NCI-H526 (cell line): ENCODE results near the gene SULT2B1.
"Not testable (repeated sequence)": the region's sequence is repeated elsewhere in the genome, so short reads cannot be mapped to it uniquely, and the experiment has no call there.

Experiments used
- DNase-seq, 2 experiments: peaks; one replicate each; lab custom pipeline; 2025; lab: John Stamatoyannopoulos, UW

Gene SULT2B1

DNA sequence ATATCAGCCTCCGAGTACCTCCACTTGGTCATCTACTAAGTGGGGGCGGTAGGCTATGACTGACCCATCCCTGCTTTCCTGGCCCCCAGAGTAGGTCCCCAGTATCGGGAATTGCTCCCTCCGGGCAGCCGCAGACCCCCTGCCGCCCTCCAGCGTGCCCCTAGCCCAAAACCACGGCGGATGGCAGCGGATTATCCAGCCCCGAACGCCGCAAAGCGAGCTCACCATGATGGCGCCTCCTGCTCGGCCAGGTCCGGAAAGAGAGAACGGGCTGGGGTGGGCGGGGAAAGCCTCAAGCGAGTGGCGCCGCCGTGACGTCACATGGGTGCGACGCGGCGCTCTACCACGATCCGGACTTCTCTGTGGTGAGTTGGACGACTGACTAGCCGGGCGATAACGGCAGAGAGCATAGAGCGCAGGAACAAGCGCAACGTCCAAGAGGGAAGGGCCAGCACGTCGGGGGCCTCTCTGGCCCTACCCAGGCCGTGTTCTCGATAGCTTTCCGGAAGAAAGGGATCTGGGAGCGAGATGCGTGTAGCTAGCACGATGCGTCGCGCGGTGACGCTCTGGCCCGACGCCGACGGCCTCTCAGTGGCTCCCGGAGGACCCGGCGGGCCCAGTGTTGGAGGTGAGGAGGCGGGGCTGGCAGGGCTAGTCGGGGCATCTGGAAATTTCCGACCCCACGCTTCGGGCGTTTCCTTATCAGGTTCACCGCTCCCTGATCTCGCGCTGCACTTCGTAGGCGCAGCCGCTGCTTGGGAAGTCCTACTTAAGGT lies 67.1 kb downstream of the SULT2B1 start, which contains the start of the genes RPL18 and SPHK2:
Gene RPL18 (minus strand): TSS at position 263 of the 776 bp plus-strand sequence. CDS start 35 bp downstream, at position 228.
Gene SPHK2 (plus strand): TSS at position 591 of the 776 bp plus-strand sequence. CDS start 1,009 bp downstream, outside the sequence.
- peak; percentile 98 to 99 for DNase-seq

DNA sequence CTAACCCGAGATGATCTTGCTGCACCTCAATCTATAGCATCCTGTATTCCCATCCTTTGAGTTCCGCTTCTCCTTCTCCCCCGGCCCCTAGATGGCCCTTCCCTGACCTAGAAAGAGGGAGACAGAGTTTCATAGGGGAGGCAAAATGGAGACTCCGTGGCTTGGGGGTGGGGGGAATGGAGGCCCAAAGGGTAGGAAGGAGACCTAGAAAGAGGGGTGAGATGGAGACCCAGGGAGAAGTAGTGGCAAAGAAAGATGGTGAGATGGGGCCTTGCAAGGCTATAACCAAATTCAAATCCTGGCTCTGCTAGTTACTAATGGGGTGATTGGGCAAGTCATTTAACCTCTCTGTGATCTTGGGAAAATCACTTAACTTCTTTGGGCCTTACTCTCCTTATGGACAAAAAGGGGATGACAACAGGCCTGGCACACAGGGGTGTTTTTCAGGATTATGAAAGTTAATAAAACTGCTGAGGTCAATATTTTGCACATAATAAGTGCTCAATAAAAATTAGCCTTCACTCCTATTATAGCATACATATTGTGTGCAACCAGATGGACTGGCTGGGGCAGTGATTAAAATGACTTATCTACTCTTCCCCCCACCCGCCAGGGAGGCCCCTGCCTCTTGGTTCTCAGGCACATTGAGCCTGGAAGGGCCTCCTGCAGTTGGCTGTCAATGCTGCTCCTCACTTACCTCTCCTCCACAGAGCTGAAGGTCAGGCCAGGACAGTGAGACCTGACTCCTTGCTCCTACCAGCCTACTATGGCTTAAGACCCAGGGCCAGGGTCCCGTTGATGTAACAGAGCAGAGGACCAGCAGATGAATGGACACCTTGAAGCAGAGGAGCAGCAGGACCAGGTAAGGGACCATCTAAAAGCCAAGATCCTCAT lies 68.0 kb downstream of the SULT2B1 start:
- DNase-seq = no peak

DNA sequence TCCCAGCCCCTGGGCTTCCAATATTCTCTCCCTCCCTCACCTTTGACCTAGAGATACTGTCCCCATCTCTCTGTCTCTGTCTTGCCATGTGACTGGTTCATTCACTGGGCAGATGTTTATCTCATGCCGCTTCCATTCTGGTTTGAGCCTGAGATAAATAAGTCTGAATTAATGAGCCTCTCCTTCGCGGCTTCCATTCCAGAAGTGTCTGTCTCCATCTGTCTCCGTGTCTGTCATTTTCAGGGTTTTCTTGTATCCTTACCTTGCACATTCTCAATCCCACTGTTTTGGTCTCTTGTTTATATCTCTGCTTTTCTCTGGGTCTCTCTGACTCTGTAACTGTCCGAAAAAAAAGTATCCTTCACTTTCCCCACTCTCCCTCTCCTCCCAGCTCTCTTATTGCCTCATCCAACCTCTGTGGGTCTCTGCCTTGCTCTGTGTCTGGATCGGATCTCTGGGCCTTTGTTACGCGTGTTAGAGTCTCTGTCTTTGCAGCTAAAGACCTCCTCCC lies 71.6 kb downstream of the SULT2B1 start:
- DNase-seq = no peak

DNA sequence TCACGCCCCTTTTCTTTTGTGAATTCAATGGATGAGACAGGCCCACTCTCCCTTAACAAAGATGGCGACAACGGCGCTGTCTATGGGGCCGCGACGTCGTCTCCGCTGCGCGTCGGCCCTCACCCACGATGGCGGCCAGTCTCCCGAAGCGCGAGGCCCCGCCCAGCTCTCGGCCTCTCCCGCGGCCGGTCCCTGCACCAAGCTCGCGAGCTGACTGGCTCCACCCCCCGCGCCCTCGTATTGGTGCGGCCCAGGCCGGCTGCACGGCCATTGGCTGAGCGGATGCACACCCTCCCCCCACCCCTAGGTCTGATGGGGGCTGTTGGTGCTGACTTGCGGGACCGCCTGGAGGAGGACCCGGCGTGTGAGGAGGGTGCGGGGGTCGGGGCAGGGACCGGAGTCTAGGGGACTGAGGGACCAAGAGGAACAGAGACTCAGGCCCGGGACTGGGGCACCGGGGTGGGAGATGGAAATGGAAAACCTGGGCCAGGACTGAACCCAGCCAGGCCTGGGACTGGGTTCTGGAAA lies 72.2 kb downstream of the SULT2B1 start:
- DNase-seq = peak; percentile 94 to 99

DNA sequence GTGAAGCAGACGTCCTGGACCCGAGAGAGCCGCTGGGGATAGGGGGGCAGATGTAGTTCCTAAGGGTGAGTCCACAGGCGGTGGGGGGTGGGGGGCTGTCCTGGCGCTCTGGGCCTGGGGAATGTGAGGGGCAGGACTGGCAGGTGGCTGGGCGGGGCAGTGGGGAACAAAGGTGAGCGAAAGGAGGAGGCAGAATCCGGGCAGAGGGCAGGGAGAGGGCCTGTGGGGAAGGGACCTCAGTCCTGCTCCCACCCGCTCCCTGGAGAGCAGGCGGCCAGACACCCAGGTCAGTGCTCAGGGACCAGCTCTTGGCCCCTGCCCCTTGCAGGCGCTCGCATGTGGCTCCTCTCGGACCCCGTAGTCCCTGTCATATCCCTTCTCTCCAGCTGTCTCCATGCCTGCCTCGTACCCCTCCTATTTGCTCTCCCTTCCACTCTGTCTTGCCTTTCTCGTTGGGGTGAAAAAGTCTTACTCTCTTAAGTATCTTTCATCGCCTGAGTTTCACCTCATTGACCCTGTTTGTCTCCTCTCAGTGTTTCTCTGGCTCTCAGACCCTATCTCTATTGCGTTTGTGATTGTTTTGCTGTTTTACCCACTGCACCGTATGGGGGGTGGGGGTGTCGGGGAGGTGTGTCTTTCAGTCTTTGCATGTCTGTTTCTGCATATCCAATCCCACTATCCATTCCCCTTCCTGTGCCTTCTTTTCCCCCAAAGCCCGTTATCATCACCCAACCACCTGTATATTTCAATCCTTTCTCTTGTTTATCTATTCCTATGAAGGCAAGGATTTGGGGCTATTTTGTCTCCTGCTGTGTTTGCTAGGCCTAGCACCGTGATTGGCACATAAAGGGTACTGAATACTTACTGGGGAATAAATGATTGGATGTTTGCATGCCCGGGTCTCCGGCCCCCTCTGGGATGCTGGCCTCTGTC lies 73.1 kb downstream of the SULT2B1 start:
- DNase-seq = peak in 1 of 2 experiments; percentile 48

DNA sequence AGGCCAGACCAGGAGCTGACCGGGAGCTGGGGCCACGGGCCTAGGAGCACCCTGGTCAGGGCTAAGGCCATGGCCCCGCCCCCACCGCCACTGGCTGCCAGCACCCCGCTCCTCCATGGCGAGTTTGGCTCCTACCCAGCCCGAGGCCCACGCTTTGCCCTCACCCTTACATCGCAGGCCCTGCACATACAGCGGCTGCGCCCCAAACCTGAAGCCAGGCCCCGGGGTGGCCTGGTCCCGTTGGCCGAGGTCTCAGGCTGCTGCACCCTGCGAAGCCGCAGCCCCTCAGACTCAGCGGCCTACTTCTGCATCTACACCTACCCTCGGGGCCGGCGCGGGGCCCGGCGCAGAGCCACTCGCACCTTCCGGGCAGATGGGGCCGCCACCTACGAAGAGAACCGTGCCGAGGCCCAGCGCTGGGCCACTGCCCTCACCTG lies 73.9 kb downstream of the SULT2B1 start:
- DNase-seq = no peak

DNA sequence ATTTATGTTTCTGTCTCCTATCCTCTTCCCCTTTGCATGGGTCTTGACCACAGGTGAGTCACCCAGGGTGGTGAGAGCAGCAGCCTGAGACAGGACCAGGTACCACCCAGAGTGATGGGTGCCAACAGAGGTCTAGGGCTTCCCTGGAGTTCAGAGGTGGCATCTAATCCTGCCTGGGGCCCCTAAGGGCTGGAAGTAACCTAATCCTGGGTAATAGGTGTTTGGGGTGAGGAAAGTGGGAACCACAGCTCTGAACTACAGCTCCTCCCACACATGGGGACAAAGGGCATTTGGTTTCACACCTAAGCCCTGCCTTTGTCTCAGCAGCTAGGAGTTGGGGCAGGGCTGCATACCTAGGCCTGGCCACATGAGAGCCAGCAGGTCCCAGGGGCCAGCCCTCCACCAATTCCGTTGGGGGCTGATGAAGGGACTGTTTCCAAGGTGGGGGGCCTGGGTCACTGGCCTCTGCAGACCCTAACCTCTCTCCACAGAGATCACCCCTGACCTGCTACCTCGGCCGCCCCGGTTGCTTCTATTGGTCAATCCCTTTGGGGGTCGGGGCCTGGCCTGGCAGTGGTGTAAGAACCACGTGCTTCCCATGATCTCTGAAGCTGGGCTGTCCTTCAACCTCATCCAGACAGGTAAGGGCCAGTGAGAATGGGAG lies 75.4 kb downstream of the SULT2B1 start:
- DNase-seq = no peak

DNA sequence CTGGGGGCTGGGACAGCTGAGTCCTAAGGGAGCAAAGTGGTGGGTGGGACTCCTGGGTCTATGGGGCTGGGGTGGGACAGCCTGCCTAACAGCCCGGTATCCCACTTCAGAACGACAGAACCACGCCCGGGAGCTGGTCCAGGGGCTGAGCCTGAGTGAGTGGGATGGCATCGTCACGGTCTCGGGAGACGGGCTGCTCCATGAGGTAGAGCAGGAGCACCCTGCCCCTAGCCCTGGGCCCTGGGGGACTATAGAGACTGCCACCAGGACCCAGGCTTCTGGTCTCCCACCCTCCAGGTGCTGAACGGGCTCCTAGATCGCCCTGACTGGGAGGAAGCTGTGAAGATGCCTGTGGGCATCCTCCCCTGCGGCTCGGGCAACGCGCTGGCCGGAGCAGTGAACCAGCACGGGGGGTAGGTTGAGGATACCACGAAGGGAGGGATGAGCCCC lies 75.9 kb downstream of the SULT2B1 start:
- no peak for DNase-seq

DNA sequence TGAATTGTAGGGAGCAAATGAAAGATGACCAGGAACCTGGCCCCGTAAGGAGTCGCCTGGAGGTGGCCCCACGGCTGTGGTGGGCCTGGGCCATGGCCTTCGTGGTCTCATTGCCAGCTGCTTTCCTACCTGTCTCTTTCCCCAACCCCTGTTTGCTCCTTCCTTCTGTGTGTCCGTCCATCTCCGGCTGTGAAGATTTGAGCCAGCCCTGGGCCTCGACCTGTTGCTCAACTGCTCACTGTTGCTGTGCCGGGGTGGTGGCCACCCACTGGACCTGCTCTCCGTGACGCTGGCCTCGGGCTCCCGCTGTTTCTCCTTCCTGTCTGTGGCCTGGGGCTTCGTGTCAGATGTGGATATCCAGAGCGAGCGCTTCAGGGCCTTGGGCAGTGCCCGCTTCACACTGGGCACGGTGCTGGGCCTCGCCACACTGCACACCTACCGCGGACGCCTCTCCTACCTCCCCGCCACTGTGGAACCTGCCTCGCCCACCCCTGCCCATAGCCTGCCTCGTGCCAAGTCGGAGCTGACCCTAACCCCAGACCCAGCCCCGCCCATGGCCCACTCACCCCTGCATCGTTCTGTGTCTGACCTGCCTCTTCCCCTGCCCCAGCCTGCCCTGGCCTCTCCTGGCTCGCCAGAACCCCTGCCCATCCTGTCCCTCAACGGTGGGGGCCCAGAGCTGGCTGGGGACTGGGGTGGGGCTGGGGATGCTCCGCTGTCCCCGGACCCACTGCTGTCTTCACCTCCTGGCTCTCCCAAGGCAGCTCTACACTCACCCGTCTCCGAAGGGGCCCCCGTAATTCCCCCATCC lies 76.7 kb downstream of the SULT2B1 start:
- no peak for DNase-seq

DNA sequence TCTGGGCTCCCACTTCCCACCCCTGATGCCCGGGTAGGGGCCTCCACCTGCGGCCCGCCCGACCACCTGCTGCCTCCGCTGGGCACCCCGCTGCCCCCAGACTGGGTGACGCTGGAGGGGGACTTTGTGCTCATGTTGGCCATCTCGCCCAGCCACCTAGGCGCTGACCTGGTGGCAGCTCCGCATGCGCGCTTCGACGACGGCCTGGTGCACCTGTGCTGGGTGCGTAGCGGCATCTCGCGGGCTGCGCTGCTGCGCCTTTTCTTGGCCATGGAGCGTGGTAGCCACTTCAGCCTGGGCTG lies 77.3 kb downstream of the SULT2B1 start:
- DNase-seq = no peak

DNA sequence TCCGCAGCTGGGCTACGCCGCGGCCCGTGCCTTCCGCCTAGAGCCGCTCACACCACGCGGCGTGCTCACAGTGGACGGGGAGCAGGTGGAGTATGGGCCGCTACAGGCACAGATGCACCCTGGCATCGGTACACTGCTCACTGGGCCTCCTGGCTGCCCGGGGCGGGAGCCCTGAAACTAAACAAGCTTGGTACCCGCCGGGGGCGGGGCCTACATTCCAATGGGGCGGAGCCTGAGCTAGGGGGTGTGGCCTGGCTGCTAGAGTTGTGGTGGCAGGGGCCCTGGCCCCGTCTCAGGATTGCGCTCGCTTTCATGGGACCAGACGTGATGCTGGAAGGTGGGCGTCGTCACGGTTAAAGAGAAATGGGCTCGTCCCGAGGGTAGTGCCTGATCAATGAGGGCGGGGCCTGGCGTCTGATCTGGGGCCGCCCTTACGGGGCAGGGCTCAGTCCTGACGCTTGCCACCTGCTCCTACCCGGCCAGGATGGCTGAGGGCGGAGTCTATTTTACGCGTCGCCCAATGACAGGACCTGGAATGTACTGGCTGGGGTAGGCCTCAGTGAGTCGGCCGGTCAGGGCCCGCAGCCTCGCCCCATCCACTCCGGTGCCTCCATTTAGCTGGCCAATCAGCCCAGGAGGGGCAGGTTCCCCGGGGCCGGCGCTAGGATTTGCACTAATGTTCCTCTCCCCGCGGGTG lies 77.8 kb downstream of the SULT2B1 start:
- DNase-seq = peak; percentile 60 to 69

DNA sequence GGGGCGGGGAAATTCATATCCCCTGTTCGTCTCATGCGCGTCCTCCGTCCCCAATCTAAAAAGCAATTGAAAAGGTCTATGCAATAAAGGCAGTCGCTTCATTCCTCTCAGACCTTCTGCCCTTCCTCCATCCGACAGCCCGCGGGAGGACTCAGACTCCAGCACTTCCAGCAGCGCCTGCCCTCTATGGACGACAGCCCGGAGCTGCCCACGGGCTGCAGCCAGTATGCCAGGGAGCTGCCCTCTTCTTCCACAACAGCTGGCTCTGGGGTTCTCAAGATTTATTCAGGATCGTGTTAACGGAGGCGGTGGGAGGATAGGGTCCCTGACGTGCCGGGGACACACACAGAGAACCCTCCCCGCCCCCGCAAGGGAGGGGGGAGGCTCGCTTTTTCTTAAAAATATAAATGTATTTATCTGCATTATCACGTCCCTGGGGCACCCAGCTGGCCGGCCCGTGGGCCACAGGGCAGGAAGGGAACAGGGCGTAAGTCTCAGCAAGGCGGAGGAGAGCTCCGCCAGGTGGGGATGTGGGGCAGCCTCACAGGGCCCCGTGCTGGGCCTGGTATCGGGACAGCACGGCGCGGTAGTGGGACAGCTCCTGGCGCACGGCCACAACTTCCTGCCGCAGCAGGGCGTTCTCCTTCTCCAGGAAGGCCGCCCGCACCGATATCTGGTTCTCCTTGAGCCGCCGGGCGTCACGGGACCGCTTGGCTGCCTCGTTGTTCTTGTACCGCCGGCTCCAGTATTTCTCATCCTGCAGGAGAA lies 78.5 kb downstream of the SULT2B1 start:
- DNase-seq = no peak

DNA sequence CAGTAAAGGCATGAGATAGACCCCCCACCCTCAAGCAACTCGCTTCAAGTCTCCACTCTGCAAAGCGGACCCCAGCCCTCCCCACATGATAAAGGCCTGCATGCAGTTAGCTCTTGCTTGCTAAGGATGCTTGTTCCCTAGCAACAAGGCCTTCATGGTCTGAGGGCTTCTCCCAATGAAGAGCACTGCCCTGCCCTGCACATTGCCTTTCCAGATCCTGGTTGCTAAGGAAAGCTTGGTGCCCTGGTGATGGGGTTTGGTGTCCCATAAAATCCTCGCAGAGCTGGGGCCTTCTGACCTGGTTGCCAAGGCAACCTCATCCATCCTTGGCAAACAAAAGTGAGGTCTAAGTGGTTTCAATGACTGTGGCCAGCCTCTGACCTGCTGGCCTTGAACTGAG lies 79.3 kb downstream of the SULT2B1 start:
- no peak for DNase-seq

DNA sequence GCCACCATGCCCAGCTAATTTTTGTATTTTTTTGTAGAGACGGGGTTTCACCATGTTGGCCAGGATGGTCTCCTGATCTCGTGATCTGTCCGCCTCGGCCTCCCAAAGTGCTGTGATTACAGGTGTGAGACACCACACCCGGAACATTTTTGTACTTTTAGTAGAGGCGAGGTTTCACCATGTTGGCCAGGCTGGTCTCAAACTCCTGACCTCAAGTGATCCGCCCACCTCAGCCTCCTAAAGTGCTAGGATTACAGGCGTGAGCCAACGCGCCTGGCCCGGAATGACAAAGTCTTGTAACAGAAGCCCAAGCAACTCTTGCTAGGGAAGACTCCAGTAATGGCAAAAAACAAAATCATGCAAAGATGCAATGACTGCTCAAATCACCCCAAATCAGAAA lies 80.3 kb downstream of the SULT2B1 start:
- not testable (repeated sequence) for DNase-seq

DNA sequence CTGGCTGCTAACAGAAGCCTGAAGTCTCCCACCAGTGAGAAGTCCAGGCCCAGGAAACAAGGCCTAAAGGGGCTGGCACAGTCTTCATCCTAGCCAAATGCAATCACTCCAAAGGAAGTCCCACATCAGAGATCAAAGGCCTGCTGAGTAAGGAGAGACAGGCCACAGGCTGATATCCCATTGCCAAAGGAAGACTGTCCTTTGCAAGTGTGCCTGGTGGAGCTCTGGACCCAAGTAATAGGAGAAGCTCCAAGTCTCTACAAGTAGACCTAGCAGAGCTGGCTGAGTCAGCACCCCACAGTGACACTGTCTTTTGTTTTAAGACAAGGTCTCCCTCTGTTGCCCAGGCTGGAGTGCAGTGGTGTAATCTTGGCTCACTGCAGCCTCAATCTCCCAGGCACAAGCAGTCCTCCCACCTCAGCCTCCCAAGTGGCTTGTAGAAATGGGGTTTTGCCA lies 80.7 kb downstream of the SULT2B1 start:
- no peak for DNase-seq

DNA sequence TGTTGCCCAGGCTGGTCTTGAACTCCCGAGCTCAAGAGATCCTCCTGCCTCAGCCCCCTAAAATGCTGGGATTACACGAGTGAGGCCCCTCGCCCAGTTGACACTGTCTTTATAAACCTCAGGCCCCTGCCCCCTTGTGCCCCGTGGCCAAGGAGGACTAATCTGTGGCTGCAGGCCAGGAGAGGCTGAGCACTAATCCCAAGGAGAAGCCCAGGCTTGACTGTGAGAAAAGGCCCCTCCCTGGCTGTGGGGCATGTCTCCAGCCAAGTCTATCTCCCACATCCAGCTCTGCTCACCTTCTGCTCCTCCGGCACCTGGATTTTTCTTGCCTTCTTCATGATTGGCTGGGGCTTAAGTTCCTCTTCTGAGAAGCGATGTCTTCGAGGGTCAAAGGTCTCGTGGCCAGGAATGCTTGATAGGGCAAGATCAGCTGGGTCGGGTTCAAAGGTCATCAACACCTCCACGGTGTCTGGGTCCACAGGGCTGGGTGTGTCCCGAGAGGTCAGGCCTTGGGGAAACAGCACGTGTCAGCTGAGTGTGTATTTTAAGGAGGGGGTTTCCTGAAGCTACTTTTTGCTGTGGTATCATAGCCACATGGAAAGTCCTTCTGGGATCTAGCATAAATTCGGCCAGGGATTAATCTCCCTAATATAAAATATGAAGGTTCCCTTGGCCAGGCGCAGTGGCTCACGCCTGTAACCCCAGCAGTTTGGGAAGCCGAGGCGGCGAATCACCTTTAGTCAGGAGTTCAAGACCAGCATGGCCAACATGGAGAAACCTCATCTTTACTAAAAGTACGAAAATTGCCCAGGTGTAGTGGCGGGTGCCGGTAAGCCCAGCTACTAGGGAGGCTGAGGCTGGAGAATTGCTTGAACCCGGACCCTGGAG lies 81.4 kb downstream of the SULT2B1 start:
- no peak for DNase-seq

DNA sequence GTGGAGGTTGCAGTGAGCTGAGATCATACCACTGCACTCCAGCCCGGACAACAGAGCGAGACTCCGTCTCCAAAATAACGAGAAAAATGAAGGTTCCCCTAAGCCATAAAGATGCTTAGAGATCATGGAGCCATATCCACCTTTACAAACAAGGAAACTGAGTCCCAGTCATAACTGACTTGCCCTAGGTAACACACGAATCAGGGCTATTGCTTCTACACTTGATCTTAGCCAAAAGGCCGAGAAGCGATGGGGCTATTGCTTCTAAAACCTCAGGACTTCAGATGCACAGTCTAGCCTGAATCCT lies 82.0 kb downstream of the SULT2B1 start:
- no peak for DNase-seq
